ENCODE data around the gene SLC7A14.

Gene SLC7A14

GRCh38 chr3:170470063-170471016 is 115.5 kb downstream of the SLC7A14 start:
- no peak for DNase-seq (ENCODE audit: low spot score)

GRCh38 chr3:170469151-170470062 is 116.5 kb downstream of the SLC7A14 start:
- no peak for DNase-seq (ENCODE audit: low spot score)

GRCh38 chr3:170467571-170468147 is 118.2 kb downstream of the SLC7A14 start:
- DNase-seq (ENCODE audit: low spot score), result no peak

- DNase-seq (ENCODE audit: low spot score), result no peak
These were observed 118.9 kb downstream of the SLC7A14 start for GRCh38 chr3:170467007-170467406.

DNA sequence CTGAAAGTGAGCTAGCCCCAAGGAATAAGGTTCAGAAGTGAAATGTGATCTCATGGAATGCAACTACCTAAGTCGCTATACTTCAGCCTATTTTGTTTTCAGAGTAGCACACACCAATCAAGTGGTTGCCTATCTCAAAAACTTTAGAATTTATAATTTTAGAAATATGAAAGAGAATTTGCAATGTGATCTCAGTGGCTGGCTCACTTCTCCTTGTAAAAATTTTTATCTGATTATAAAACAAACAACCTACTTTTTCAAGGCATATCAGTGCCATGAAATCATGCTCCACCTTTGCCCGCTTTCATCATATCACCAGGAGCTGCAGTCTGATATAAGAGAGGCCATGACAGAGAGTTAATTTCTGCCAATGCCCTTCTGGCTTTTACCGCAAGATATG is 119.9 kb downstream of the SLC7A14 start:
- no peak for DNase-seq (ENCODE audit: low spot score)

GRCh38 chr3:170463011-170463410 is 122.9 kb downstream of the SLC7A14 start:
- no peak for DNase-seq (ENCODE audit: low spot score)

DNA sequence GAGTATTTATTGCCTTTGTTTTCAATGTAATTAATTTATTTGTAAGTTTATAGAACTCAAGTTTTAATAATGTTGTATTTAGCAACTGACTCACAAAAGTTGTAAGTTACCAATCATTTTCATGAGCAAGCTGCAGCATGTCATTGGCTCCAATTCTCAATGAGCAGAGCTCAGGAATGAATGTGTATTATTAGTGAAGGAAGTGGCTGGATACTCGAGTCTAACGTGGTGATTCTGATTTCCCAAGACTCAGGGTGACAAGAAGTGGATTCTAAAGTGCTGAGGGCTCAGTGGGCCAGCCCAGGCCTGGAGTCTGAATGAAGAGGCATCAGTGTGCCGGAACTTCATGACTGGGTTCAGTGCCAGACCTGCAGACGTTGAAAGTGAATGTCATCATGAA is 127.6 kb downstream of the SLC7A14 start:
- no peak for DNase-seq (ENCODE audit: low spot score)

- no peak for DNase-seq (ENCODE audit: low spot score)
These were observed 131.4 kb downstream of the SLC7A14 start for GRCh38 chr3:170454509-170454908.

- no peak for DNase-seq (ENCODE audit: low spot score)
These were observed 135.8 kb downstream of the SLC7A14 start for GRCh38 chr3:170450039-170450438.

GRCh38 chr3:170448584-170448983 is 137.3 kb downstream of the SLC7A14 start:
- no peak for DNase-seq (ENCODE audit: low spot score)

- no peak for DNase-seq (ENCODE audit: low spot score)
These were observed 142.4 kb downstream of the SLC7A14 start for GRCh38 chr3:170443457-170443856.

- no peak for DNase-seq (ENCODE audit: low spot score)
These were observed 142.9 kb downstream of the SLC7A14 start for GRCh38 chr3:170442947-170443346.

DNA sequence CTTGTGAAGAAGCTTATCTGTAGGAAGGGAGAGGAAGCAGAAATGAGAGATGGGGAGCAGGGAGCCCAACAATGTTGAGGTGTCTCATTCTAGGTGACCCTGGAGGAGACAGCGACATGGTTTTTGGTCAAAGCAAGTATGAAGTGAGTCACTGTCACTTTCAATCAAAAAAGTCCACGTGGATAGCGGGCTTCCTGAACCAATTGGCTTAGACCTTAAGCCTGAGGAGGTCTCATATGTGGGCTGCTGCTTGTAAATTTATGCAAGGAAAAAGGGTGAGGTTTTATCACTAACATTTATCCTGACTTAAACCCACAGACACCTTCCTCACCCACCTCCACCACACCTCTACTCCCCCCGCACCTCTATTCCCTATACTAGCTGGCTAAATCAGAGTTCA is 144.5 kb downstream of the SLC7A14 start:
- no peak for DNase-seq (ENCODE audit: low spot score)

DNA sequence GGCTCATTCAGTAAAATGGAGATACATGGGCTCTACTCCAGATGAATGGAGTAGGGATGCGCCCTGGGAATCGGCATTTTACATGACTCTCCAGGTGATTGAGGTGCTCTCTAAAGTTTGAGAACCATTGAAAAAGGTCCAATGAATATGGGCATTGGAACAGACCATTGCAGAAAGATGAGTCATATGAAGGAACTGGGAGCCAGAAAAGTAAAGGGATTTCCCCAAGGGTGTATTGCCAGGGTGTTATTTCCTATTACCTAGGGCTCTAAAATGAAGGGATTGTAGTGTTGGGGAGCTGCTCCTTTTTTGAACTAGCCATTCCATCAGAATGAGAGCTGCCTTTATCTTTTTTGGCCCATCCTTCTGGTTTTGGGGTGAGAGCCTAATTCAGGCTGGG is 145.5 kb downstream of the SLC7A14 start:
- no peak for DNase-seq (ENCODE audit: low spot score)

GRCh38 chr3:170438836-170439235 is 147.0 kb downstream of the SLC7A14 start:
- DNase-seq (ENCODE audit: low spot score), result no peak

GRCh38 chr3:170437696-170438407 is 148.0 kb downstream of the SLC7A14 start:
- no peak for DNase-seq (ENCODE audit: low spot score)

DNA sequence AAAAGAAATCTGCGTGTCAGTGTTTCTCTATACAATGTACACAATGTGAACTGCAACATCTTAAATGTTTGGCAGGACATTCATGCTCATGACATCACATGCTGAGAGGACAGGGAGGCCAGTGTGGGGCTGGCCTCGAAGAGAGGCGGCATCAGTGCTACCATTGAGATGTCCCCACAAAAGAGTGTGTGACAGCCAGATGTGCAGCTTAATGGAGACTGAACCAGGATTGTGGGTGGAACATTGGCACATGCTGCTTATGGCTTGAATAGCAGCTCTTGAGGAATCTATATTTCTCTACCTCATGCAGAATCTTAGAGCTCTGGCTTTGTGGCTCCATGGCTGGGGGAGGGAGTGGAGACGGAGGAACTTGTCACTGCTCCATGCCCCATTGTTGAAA is 148.7 kb downstream of the SLC7A14 start:
- DNase-seq (ENCODE audit: low spot score), result no peak

- no peak for DNase-seq (ENCODE audit: low spot score)
These were observed 149.2 kb downstream of the SLC7A14 start for GRCh38 chr3:170436697-170437096.

DNA sequence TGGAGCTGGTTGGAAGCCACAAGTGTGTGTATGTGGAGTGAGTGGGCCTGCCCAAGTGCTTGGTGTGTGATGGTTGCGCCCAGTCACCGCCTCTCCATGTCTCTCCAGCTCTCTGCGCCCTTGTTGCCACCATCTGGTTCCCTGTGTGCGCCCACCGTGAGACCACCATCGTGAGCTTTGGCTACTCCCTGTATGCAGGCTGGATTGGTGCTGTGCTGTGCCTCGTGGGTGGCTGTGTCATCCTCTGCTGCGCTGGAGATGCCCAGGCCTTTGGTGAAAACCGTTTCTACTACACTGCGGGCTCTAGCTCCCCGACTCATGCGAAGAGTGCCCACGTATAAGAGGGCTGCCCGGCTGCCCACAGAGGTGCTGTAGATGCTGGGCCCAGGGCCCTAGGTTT is 153.5 kb downstream of the SLC7A14 start:
- DNase-seq (ENCODE audit: low spot score), result no peak

- DNase-seq (ENCODE audit: low spot score), result no peak
These were observed 154.8 kb downstream of the SLC7A14 start for GRCh38 chr3:170431054-170431453.

- DNase-seq (ENCODE audit: low spot score), result no peak
These were observed 156.8 kb downstream of the SLC7A14 start for GRCh38 chr3:170429050-170429449.

GRCh38 chr3:170428095-170428494 is 157.8 kb downstream of the SLC7A14 start:
- no peak for DNase-seq (ENCODE audit: low spot score)

Data from hematopoietic multipotent progenitor cell treated with erythropoietin and hydrocortisone succinate and interleukin-3 and kit ligand, for 15 days (in vitro differentiated cells).